Measurements from ENCODE around the gene CLIP2. TPM values are rescaled to one million over a fixed set of nuclear protein-coding genes. Genes with fewer than 3 reads are reported as not detected.
A peak's percentile ranks its signal among the peaks of the same experiment; 100 is the strongest.

The CLIP2 gene
- total RNA-seq, 2 donors from 2014 or later, result 3.2 to 13.4 TPM

GRCh38 chr7:74449809-74450397 is 160.7 kb downstream of the CLIP2 start:
- H3K27ac Mint-ChIP-seq, result peak overlapping the region; percentile 6

GRCh38 chr7:74452748-74453321 is 163.6 kb downstream of the CLIP2 start:
- Mint-ChIP-seq H3K27me3 (no peaks in the 10 kb centered on the region), H3K4me3 (peak overlapping the region; percentile 89), H3K4me1 (peaks cover 15% of the 10 kb centered on the region), H3K36me3 (ENCODE audit: low read depth) (no peaks in the 10 kb centered on the region), H3K27ac (peak overlapping the region; percentile 97)
- ATAC-seq (peak; percentile 1), DNase-seq (peak in 2 of 3 donors; percentile 11 to 20)
- H3K9me3 ChIP-seq (ENCODE audit: control insufficient read depth, low read length, poor library complexity, severe bottlenecking), result no peaks in the 10 kb centered on the region

More at GRCh38 chr7:74449809-74450397, 160.7 kb downstream of the CLIP2 start:
- DNase-seq (peak; percentile 33 to 66 (median 40)), ATAC-seq (no peak)
- H3K27me3 Mint-ChIP-seq, result no peaks in the 10 kb centered on the region
- no peaks in the 10 kb centered on the region for H3K9me3 ChIP-seq (ENCODE audit: control insufficient read depth, low read length, poor library complexity, severe bottlenecking)
- H3K4me3 Mint-ChIP-seq, result no peak overlapping the region
- no peaks in the 10 kb centered on the region for H3K36me3 Mint-ChIP-seq (ENCODE audit: low read depth)
- H3K4me1 Mint-ChIP-seq, result peaks cover 15% of the 10 kb centered on the region

- H3K27ac Mint-ChIP-seq, result peak within 1 kb of the TSS; percentile 97
- no peaks in the 10 kb centered on the region for H3K27me3 Mint-ChIP-seq
Measured at GRCh38 chr7:74453322-74454011, 164.3 kb downstream of the CLIP2 start, which contains the start of gene GTF2IRD1. Gene GTF2IRD1, plus strand, starts transcription at chr7:74453906. Its CDS starts 54,175 bp downstream, at chr7:74508081.

GRCh38 chr7:74454021-74454924 is 165.1 kb downstream of the CLIP2 start:
- ATAC-seq (no peak), DNase-seq (peak in 1 of 3 donors; percentile 12)
- Mint-ChIP-seq H3K27ac (peak overlapping the region; percentile 34), H3K4me3 (peak overlapping the region; percentile 89), H3K27me3 (no peaks in the 10 kb centered on the region), H3K4me1 (peaks cover 15% of the 10 kb centered on the region), H3K36me3 (ENCODE audit: low read depth) (no peaks in the 10 kb centered on the region)
- no peaks in the 10 kb centered on the region for H3K9me3 ChIP-seq (ENCODE audit: control insufficient read depth, low read length, poor library complexity, severe bottlenecking)

More at GRCh38 chr7:74453322-74454011, 164.3 kb downstream of the CLIP2 start, which contains the start of gene GTF2IRD1:
- peak; percentile 32 for ATAC-seq
- peaks cover 15% of the 10 kb centered on the region for H3K4me1 Mint-ChIP-seq
- no peaks in the 10 kb centered on the region for H3K9me3 ChIP-seq (ENCODE audit: control insufficient read depth, low read length, poor library complexity, severe bottlenecking)
- peak within 1 kb of the TSS; percentile 89 for H3K4me3 Mint-ChIP-seq
- DNase-seq, result peak; percentile 23 to 64 (median 53)
- H3K36me3 Mint-ChIP-seq (ENCODE audit: low read depth), result no peaks in the 10 kb centered on the region

GRCh38 chr7:74454925-74455288 is 165.7 kb downstream of the CLIP2 start:
- H3K36me3 Mint-ChIP-seq (ENCODE audit: low read depth), result no peaks in the 10 kb centered on the region
- ATAC-seq (no peak), DNase-seq (no peak)
- H3K27me3 Mint-ChIP-seq, result no peaks in the 10 kb centered on the region
- peak overlapping the region; percentile 58 for H3K4me3 Mint-ChIP-seq
- H3K4me1 Mint-ChIP-seq, result peaks cover 12% of the 10 kb centered on the region
- peak overlapping the region; percentile 34 for H3K27ac Mint-ChIP-seq
- no peaks in the 10 kb centered on the region for H3K9me3 ChIP-seq (ENCODE audit: control insufficient read depth, low read length, poor library complexity, severe bottlenecking)

GRCh38 chr7:74455291-74455804 is 166.1 kb downstream of the CLIP2 start:
- H3K27ac Mint-ChIP-seq, result peak overlapping the region; percentile 34
- peaks cover 10% of the 10 kb centered on the region for H3K4me1 Mint-ChIP-seq
- no peaks in the 10 kb centered on the region for H3K27me3 Mint-ChIP-seq

More at GRCh38 chr7:74455291-74455804, 166.1 kb downstream of the CLIP2 start:
- Mint-ChIP-seq H3K36me3 (ENCODE audit: low read depth) (no peaks in the 10 kb centered on the region), H3K4me3 (peak overlapping the region; percentile 58)
- no peaks in the 10 kb centered on the region for H3K9me3 ChIP-seq (ENCODE audit: control insufficient read depth, low read length, poor library complexity, severe bottlenecking)
- no peak for DNase-seq
- no peak for ATAC-seq

Other genes starting within 250 kb of the CLIP2 start
- 10 to 100 TPM; 11.7 to 13.2 TPM for gene LIMK1, start 205.6 kb upstream of the CLIP2 start, total RNA-seq
- gene EIF4H, start 115.1 kb upstream of the CLIP2 start, total RNA-seq, result 100 to 1,000 TPM; 242 to 255 TPM
- 1 to 10 TPM; 2.2 to 8.6 TPM for gene LAT2, start 79.4 kb upstream of the CLIP2 start, total RNA-seq
- 10 to 100 TPM in 1 of 2 donors, 1 to 10 TPM in 1; 9.5 to 12.4 TPM for gene RFC2, start 35.0 kb upstream of the CLIP2 start, total RNA-seq
- 1 to 10 TPM; 2.3 to 3.5 TPM for gene GTF2IRD1, start 164.5 kb downstream of the CLIP2 start, total RNA-seq